HS-27A (cell line): Measurements from ENCODE around the gene ARRB1.
"Not testable (repeated sequence)": the region's sequence is repeated elsewhere in the genome, so short reads cannot be mapped to it uniquely, and the experiment has no call there.

Experiments used
- DNase-seq: peaks from one replicate; pipeline ENCODE4 v3.0.0-alpha.2; 2012; ENCODE audit warnings: low read depth, missing footprints

The ARRB1 gene

DNA sequence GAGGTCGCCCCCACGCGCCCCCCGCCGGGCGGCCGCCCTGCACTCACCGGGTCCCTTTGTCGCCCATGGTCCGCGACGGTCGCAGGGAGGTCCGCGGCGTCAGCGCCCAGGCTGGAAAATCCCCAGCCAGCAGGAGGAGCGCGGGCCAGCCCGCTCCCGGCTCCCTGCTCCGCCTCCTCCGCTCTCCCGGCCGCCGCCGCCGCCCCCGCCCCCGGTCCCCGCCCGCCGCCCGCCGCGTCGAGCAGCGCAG is at the start of gene ARRB1:
ARRB1 (minus strand) TSS at position 121 of the 250 bp plus-strand sequence; CDS start at position 67, 54 bp downstream.
- DNase-seq: no peak

DNA sequence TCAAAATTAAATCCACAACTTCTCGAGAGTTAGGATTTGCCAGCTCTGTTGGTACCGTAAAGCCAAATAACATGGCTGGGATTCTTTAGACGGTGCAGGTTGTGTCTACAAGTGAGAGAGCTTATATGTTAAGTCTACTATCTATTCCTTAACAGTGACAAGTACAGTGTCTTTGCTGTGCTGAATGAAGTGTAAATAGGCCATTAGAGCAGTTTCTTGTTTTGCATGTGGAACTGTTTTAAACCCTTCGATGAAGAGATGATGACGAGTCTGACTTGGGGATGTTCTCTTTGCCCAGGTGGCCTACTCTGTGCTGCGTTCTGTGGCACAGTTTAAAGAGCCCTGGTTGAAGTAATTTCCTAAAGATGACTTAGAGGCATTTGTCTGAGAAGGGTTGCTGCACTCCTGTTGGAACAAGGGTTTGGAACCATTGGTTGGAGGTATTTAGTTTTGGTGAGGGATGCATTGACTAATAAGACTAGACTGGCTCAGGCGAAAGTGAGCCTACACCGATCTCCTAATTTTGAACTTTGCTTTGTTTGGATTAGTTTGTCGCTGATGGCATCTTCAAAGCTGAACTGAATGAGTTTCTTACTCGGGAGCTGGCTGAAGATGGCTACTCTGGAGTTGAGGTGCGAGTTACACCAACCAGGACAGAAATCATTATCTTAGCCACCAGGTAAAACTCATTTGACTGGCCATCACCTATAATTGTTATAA is 48.8 kb upstream of the ARRB1 start:
- no peak for DNase-seq

DNA sequence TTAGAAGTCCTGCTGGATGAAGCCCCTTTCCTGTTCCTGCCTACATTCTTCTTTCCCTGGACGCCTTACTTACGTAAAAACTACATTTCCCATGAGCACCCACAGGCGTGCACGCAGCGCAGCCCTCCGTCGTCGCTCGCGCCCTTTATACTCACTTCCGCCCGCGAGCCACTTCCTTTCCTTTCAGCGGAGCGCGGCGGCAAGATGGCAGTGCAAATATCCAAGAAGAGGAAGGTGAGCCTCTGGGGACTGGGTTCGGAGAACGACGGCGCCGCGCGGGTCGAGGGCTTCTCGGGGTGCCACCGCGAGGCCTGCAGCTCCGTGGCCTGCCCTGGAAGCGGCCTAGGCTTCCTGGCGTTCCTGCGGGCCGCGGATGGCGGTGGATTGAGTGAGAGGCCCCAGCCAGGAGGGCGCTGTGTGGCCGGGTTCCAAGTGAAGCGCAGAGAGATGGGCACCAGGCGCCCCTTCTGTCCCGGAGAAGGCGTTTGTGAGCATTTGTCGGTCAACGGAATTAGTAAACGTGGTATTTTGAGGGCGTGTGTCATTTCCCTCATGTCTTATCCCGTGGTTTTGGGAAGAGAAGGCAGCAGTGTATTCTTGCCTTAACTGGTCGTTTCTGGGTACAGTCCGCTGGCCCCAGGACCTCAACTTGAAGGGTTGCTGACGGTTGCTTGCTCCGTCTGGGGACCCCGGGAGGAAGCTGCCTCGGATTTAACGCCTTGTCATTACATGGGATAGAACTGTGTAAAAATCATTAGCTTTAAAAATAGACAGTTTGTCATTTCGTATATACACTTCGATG is 48.1 kb upstream of the ARRB1 start, which contains the start of gene RPS3:
RPS3 (plus strand) TSS at position 175 of the 802 bp plus-strand sequence; CDS start at position 205, 30 bp downstream.
- peak; percentile 81 for DNase-seq

DNA sequence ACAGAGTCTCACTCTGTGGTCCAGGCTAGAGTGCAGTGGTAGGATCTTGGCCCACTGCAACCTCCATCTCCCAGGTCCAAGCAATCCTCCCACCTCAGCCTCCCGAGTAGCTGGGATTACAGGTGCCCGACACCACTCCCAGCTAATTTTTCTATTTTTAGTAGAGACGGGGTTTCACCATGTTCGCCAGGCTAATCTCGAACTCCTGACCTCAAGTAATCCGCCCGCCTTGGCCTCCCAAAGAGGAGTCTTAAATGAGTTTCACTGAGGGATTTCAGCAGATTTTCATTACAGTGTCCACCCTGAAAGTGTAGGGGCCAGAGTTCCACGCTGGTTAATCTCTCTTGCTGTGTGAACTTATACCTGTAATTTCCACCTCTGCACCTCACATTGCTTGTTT is 47.4 kb upstream of the ARRB1 start:
- DNase-seq: no peak

DNA sequence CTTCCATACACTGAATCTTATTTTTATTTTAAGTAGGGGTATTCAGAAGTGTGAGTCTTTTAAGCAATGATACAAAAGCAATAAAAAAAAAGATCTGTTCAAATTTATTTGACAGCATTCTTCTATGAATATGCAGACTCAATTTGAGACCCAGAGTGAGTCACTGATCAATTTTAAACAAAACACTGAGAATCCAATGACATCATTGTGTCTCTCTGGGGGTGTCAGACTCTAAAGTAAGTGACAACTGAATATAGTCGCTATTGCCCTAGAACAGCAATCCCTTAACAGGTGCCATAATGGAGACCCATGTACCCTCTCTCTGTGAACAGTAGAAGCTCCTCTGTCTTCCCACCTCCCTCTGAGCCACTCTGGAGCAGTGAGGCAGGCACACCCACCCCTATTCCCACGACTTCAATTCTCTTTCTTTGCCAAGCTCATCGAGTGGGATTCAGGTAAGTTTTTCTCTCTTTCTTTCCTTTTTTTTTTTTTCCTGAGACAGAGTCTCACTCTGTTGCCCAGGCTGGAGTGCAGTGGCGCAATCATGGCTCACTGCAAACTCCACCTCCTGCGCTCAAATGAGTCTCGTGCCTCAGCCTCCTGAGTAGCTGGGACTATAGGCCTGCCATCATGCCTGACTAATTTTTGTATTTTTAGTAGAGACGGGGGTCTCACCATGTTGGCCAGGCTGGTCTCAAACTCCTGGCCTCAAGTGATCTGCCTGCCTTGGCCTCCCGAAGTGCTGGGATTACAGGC is 42.8 kb upstream of the ARRB1 start:
- DNase-seq: no peak

DNA sequence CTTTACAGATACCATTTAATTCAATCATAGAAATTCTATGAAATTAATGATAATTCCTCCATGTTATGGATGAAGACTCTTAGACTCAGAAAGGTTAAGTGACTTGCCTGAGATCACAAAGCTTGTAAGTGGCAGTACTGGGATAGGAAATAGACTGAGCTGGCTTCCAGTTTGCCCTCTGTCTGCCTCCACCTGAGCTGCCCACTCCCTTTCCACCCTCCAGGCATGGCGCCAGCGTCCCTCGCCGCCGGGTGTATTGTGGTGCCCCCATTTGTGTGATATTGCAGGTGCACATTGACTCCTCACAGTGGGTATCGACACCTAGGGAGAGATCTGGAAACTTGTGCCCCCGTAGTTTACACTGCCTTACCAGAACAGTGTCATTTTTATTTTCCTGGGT is 38.5 kb upstream of the ARRB1 start:
- no peak for DNase-seq

DNA sequence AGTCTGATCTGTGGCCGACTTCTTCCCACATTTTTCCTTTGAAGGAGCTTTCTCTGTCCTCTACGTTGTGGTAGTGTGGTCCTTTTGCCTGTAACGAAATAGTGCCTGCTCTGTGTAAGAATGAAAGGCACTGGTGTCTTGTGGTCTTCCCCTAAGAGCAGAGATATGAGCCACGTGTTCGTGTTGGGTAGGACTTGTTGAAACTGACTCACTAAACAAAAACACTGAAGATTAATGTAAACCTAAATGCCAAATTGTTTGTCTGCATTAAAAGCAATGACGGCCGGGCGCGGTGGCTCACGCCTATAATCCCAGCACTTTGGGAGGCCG is 37.8 kb upstream of the ARRB1 start:
- no peak for DNase-seq

DNA sequence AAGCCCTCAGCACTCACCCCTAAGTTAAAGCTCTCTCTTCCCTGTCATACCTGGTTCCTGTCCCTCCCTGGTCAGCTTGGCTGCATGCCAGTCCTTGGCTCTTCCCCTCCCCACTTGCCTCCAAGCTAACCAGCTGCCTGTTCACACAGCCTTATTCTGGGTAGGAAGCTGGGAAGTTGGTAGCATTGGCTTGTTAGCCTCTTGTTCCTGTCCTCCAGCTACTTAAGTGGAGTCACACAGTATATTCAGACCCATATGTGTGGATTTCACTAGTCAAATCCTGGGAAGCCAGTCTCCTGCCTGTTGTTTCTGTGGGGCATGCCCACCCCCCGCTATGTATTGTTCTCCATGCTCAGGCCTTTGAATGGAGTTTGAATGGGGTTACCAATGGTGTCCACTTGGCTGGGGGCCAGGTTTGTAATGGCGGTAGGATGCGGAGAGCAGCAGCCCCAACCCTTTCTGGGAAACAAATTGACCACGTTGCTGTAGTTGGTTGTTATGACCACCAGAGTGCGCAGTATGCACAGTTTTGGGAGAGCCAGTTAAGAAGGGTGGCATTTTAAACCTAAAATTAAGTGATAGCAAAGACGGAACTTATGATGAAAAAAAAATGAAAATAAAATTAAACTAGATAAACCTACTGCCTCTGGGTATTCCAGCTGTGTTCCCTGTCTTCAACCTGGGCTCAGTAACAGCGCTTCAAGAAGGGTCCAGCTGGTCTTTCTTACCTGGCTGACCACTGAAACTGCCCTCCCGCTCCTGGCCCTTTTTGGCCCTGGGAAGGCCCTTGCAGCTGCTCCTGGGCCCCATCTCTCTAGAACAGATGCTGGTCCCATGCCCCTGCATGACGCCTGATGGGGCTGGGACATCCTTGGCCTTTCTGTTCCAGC is 37.2 kb upstream of the ARRB1 start:
- DNase-seq: no peak

DNA sequence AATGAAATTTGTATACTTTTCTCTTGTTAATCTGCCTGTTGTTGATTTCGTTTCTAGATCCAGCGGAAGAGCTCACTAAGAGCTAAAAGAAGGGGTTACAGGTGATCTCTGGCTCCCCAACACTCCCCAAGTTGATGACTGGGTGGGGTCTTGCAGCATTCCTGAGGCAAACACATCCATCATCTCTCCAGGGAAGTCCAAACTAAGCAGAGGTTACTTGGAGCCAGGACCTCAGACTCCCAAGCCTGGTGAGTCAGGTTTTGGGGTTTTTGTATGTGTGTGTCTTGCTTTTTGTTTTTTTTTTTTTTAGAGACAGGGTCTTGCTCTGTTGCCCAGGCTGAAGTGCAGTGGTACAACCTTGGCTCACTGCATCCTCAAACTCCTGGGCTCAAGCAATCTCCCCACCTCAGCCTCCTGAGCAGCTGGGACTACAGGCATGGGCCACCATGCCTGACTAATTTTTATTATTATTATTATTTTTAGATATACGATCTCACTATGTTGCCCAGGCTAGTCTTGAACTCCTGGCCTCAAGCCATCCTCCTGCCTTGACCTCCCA is 36.4 kb upstream of the ARRB1 start:
- no peak for DNase-seq

DNA sequence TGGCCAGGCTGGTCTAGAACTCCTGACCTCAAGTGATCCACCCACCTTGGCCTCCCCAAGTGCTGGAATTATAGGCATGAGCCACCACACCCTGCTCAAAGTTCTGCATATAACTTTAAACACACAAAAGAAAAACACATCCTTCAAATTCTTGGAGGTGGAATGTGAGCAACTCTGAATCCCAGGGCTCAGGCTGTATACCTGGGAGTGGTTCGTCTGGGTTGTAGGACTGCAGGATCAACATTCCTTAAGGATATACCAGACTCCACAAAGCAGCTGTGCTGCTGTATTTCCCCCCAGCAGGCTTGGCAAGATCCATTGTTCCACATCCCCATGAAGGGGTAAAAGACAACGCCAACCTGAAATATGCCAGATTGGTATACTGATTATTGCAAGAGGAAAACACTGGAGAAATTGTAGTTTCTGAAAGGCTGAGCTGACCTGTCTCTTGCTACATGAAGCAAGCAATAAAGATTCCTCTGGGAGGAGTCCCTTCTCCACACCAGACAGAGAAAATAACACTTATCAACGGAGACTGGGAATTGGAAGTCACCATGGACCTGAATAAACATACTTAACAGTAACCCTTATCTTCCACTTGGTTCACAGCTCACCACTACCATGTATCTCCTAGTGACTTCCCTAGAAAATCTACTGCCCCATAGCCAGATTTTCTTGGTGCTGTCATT is 35.6 kb upstream of the ARRB1 start:
- no peak for DNase-seq

DNA sequence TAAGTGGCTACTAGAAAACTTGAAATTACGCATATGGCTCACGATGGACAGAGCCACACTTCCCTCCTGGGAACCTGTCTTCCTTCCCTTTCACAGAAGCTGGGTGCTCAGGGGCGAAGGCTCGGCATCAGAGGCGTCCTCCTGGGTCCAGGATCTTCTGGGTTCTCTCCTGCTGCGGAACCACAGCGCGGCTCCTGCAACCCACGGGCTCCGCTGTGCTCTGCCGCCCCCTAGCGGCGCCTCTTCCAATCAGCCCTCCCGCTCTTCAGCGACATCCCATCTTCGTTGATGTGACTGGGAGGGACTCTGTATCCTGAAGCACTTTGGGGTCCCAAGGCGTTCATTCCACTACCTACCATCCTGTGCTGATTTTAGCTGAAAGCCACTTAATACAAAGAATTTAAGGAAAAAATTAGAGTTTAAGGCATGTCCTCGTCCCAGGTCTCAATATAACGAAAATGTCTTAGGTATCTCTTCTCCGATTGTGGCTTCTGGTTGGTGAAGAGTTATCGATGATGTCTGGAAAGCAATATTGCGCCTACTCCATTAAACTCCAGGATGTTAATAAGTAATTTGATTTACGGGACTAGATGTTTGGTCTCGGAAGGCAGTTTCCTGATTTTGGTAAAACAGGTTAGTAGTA is 33.1 kb upstream of the ARRB1 start:
- DNase-seq: no peak

DNA sequence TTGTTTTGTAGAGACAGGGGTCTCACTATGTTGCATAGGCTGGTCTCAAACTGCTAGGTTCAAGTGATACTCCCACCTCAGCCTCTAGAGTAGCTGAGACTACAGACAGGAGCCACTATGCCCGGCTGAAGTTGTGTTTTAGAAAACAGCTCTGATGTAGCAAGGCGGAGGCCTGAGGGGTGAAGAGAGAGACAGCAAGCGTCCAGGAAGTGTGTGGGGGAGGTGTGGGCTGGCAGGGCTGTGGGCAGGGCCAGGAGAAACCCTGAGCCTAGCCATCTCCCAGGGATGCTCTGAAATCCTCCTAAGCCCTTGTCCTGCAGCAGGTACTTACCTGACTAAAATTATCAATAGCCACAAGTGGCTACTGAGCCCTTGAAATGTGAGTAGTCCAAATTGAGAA is 31.8 kb upstream of the ARRB1 start:
- DNase-seq: no peak

DNA sequence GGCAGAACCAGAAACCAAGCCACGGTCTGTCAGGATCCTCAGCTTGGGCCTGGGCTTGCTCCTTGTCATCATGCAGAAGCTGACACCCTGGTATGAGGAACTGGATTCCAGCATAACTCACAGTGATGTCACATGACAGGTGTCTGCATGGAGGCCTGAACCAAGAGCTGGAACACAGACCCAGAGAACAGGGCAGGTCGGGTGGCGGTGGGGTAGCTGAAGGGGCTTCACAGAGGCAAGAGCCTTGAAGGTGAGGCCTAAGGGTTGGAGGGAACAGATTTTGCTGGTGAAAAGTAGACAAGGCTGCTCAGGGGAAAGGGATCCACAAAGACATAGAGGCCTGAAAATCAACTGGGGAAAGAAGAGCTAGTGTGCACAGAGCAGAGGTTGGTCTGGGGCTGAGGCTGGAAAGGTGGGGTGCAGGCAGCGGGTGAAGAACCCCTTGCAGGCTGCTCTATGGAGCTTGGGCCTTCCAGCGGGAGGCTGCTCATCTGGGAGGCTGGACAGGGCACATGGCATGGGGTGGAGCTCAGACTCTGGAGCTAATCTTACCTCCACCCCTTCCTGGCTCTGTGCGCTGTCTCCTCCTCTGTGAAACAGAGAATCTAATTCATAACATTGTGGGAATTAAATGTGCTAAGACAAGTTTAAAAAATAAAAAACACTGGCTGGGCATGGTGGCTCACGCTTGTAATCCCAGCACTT is 29.4 kb upstream of the ARRB1 start:
- no peak for DNase-seq

DNA sequence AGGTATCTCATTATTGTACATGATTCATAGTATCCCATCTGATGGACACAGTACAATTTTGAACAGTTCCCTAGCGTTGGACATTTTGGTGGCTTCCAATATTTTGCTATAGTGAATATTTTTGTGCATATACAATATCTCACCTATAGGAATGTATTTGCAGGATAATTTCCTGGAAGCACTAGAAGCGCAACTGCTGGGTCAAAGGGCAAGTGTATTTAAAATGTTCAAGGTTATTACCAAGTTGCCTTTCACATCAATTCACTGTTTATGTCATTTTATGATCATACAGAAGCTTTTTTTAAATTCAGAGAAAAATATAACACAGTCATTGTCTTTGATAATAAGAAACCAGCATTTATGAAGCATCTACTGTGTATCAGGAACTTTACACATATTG is 28.8 kb upstream of the ARRB1 start:
- DNase-seq: no peak

DNA sequence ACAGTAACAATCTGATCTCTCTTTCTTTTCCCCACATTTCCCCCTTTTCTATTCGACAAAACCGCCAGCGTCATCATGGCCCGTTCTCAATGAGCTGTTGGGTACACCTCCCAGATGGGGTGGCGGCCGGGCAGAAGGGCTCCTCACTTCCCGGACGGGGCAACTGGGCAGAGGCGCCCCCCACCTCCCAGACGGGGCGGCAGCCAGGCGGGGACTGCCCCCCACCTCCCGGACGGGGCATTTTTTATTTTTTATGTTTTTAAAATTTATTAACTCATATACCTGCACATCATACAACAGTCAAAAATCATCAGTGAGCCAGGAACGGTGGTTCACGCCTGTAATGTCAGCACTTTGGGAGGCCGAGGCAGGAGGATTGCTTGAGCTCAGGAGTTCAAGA is 27.3 kb upstream of the ARRB1 start:
- not testable (repeated sequence) for DNase-seq

DNA sequence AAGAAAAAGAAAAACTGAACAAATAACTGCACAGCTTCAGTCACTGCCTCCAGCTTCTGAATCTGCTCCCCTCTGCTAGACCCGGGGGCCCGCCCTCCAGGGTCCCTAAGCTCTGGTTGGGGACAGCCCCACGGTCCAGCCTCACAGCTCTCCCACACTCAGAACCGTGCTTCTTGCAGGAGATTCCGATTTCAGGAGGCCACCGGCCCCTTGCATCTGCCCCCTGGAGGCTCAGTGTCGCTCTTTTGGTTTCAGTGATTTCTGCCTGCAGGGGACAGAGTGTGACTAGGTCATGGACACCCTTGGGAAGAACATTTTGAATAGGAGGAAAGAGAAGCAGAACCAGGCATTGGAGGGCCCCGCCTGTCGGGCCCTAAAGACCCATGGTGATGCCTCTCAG is 24.7 kb upstream of the ARRB1 start:
- no peak for DNase-seq

DNA sequence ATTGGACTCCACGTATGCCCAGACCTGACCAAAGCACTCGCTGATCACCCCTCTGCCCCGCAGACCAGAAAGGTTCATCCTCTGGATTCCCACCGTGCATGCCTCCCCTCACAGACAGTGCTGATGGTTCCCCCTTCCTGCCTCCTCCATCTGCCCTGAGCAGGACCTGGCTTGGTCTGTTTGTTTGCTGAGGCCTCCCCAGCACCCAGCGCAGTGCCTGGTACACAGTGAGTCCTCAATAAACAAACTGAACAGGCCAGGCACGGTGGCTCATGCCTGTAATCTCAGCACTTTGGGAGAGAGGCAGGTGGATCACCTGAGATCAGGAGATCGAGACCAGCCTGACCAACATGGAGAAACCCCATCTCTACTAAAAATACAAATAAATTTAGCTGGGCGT is 24.2 kb upstream of the ARRB1 start:
- DNase-seq: no peak

DNA sequence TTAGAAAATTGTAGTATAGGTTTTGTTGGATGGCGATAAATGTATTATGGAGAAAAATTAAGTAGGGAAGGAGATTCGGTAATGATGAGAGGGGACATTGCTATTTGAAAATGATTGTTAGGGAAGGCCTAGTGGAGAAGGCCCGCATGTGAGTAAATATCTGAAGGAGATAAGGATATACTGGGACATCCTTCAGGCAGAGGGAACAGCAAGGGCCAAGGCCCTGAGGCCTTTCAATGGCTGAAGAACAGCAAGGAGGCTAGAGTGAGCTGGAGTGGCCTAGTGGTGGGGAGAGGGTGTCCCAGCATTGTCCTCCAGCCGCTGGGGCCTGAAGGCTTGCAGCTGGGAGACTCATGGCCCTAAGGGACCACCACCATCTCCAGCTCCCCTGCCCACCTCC is 23.2 kb upstream of the ARRB1 start:
- no peak for DNase-seq

DNA sequence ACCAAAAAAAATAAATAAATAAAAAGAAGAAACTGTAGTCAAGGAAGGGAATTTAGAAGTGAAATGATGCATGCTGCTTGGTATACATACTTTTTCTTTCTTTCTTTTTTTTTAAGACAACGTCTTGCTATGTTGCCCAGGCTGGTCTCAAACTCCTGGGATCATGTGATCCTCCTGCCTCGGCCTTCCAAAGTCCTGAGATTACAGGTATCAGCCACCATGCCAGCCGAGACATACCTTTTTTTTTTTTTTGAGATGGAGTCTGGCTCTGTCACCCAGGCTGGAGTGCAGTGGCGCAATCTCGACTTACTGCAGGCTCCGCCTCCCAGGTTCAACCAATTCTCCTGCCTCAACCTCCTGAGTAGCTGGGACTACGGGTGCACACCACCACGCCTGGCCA is 21.7 kb upstream of the ARRB1 start:
- no peak for DNase-seq
